Measurements from ENCODE around the gene RGS14. TPM values are rescaled to one million over a fixed set of nuclear protein-coding genes. Genes with fewer than 3 reads are reported as not detected.
"Not testable (repeated sequence)": the region's sequence is repeated elsewhere in the genome, so short reads cannot be mapped to it uniquely, and the experiment has no call there.

The RGS14 gene
- total RNA-seq, 1 donor: 3.5 TPM

DNA sequence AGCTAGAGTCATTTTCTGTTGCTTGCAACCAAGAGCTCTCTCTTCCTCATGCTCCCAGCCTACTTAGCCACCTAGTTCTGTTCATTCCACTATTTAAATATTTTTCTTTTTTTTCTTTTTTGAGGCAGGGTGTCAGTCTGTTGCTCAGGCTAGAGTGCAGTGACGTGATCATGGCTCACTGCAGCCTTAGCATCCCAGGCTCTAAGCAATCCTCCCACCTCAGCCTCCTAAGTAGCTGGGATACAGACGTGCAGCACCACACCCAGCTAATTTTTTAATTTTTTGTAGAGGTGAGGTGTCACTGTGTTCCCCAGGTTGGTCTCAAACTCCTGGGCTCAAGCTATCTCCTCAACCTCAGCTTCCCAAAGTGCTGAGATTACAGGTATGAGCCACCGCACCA, 56.8 kb downstream of the RGS14 start:
- DNase-seq (ENCODE audit: low read depth): no peak
- no peak overlapping the region for H3K4me3 ChIP-seq (ENCODE audit: low read depth, low read length)
- TF ChIP-seq, protein P1, sequence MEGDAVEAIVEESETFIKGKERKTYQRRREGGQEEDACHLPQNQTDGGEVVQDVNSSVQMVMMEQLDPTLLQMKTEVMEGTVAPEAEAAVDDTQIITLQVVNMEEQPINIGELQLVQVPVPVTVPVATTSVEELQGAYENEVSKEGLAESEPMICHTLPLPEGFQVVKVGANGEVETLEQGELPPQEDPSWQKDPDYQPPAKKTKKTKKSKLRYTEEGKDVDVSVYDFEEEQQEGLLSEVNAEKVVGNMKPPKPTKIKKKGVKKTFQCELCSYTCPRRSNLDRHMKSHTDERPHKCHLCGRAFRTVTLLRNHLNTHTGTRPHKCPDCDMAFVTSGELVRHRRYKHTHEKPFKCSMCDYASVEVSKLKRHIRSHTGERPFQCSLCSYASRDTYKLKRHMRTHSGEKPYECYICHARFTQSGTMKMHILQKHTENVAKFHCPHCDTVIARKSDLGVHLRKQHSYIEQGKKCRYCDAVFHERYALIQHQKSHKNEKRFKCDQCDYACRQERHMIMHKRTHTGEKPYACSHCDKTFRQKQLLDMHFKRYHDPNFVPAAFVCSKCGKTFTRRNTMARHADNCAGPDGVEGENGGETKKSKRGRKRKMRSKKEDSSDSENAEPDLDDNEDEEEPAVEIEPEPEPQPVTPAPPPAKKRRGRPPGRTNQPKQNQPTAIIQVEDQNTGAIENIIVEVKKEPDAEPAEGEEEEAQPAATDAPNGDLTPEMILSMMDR (IDR thresholded peaks at IDR 0.05; ENCODE audit: insufficient read depth, low read depth, low read length): no peak

DNA sequence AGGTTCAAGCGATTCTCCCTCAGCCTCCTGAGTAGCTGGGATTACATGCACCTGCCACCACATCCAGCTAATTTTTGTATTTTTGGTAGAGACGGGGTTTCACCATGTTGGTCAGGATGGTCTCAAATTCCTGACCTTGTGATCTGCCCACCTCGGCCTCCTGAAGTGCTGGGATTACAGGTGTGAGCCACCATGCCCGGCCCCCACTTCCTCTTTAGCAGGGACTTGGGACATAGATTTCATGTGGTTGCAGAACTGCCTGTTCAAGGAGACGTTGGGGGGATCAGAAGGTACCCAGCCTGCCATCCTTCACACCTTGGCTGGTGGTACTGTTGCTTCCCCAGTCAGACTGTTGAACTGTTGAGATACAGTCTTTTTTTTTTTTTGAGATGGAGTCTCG, 59.4 kb downstream of the RGS14 start:
- not testable (repeated sequence) for H3K4me3 ChIP-seq (ENCODE audit: low read depth, low read length); DNase-seq (ENCODE audit: low read depth)

DNA sequence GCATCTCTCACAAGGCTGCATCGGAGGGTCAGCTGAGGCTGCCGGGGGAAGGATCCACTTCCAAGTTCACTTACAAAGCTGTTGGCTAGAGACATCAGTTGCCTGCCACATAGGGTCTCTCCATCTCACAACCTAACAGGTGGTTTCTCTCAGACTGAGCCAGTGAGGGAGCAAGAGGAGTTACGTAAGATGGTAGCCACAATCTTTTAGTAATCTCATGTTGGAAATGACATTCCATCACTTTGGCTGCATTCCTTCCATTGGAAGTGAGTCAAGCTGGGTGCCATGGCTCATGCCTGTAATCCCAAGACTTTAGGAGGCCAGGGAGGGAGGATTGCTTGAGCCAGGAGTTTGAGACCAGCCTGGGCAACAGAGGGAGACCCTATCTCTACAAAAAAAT, 61.3 kb downstream of the RGS14 start:
- DNase-seq (ENCODE audit: low read depth): peak; percentile 82
- no peak overlapping the region for H3K4me3 ChIP-seq (ENCODE audit: low read depth, low read length)
- TF ChIP-seq, protein P1 (IDR thresholded peaks at IDR 0.05; ENCODE audit: insufficient read depth, low read depth, low read length): no peak

DNA sequence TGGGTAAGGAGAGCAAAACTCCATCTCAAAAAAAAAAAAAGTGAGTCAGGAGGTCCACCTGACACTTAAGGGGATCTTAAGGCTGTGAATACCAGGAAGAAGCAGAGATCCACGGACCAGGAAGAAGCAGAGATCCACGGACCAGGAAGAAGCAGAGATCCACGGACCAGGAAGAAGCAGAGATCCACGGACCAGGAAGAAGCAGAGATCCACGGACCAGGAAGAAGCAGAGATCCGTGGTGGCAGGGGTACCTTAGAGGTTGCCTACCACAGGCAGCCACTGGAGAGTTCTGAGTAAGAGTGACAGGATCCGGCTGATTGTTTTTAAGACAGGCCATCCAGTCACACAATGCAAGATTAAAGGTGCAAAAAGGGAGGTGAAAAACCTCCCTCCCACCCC, 62.7 kb downstream of the RGS14 start:
- not testable (repeated sequence) for DNase-seq (ENCODE audit: low read depth); H3K4me3 ChIP-seq (ENCODE audit: low read depth, low read length)

DNA sequence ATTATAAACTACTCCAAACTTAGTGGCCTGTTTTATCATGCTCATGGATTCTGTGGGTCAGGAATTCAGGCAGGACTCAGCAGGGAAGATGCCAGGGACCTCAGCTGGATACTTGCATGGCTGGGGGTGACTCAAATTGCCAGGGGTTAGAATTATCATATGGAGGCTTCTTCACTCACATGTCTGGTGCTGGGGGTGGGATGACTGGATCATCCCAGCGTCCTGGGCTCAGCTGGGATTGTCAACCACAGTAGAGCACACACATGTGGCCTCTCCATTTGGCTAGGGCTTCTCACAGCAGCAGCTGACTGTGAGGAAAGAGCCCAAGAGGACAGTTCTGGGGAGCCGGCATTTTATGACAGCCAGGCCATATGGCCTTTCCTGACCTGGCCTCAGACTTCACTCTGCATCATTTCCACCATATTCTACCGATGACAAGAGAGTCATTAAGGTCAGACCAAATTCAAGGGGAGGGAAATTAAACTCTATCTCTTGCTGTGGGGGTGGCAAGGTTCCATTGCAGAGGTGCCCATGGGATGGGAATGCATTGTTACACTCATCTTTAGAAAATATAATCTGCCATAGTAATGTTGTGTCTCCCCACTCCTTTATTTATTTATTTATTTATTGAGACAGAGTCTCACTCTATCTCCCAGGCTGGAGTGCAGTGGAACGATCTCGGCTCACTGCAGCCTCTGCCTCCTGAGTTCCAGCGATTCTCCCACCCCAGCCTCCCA, 63.5 kb downstream of the RGS14 start:
- no peak overlapping the region for H3K4me3 ChIP-seq (ENCODE audit: low read depth, low read length)
- no peak for DNase-seq (ENCODE audit: low read depth)
- TF ChIP-seq, protein P1 (IDR thresholded peaks at IDR 0.05; ENCODE audit: insufficient read depth, low read depth, low read length): no peak

Other genes with a start within 250 kb of the RGS14 start
- gene NSD1, start 224.2 kb upstream of the RGS14 start, total RNA-seq: 59.3 and 70.0 TPM in 2 replicates
- gene RAB24, start 54.2 kb upstream of the RGS14 start, total RNA-seq: 14.2 and 18.0 TPM in 2 replicates
- 122 TPM in 2 replicates for gene PRELID1, start 54.1 kb upstream of the RGS14 start, total RNA-seq
- 7.7 and 9.1 TPM in 2 replicates for gene MXD3, start 46.0 kb upstream of the RGS14 start, total RNA-seq
- 284 and 355 TPM in 2 replicates for gene LMAN2, start 6.3 kb upstream of the RGS14 start, total RNA-seq
- not detected in 2 replicates for gene SLC34A1, start 26.5 kb downstream of the RGS14 start, total RNA-seq
- not detected in 2 replicates for gene PFN3, start 42.7 kb downstream of the RGS14 start, total RNA-seq
- gene F12, start 51.6 kb downstream of the RGS14 start, total RNA-seq: 0.43 and 0.64 TPM in 2 replicates
- 24.2 and 26.4 TPM in 2 replicates for gene GRK6, start 68.8 kb downstream of the RGS14 start, total RNA-seq
- gene PRR7, start 88.9 kb downstream of the RGS14 start, total RNA-seq: 4.5 and 4.7 TPM in 2 replicates
- 201 and 214 TPM in 2 replicates for gene DBN1, start 115.7 kb downstream of the RGS14 start, total RNA-seq
- gene PDLIM7, start 139.7 kb downstream of the RGS14 start, total RNA-seq: 283 and 383 TPM in 2 replicates
- 2.6 TPM in 2 replicates for gene DOK3, start 151.9 kb downstream of the RGS14 start, total RNA-seq
- 56.0 and 56.1 TPM in 2 replicates for gene DDX41, start 159.0 kb downstream of the RGS14 start, total RNA-seq
- 26.3 and 29.6 TPM in 2 replicates for gene FAM193B, start 196.6 kb downstream of the RGS14 start, total RNA-seq
- 113 and 130 TPM in 2 replicates for gene TMED9, start 234.3 kb downstream of the RGS14 start, total RNA-seq
- 30.3 and 30.7 TPM in 2 replicates for gene B4GALT7, start 242.2 kb downstream of the RGS14 start, total RNA-seq